Measurements from ENCODE around the gene PLEKHB1. TPM values are rescaled to one million over a fixed set of nuclear protein-coding genes. Genes with fewer than 3 reads are reported as not detected.
"Not testable (repeated sequence)": the region's sequence is repeated elsewhere in the genome, so short reads cannot be mapped to it uniquely, and the experiment has no call there.

PLEKHB1 gene
- total RNA-seq, 1 experiment from 2014 or later = 0.46 TPM

DNA sequence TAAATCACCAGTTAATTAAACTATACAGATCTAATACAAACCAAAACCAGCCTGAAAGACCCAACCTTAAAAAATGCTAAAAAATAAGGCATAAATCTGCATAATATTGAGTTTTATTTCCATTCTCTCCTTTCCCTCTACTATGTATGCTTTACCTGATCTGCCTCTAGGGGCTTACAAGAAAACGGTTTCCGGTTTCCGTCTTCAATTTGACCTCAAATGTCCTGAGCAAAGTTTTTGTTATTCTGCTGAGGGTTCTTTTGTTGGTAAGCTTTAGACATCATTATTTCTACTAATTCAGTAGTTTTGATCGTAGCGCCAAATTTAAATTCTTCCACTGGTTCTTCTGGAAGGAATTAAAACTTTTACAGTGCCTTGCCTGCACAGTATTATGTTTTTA is 30.2 kb downstream of the PLEKHB1 start:
- DNase-seq (ENCODE audit: low read depth) = not testable (repeated sequence)

DNA sequence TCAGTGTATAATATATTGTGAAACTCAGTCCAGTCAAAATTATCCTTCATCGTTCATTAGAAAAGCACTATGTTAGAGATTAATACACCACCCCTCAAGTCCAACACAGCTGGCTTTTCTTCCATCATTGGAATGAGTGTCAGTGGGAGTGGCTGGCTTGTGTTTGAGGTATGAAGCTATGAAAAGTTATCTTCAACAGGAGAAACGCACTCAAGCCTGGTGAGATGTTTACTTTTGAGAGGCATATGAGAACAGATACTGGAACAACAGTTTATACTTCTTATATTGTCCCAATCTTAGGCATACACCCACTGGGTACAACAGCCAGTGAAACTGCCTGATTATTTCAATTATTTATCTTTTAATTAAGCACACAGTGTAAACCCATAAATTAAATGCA is 34.3 kb downstream of the PLEKHB1 start:
- no peak for DNase-seq (ENCODE audit: low read depth)

DNA sequence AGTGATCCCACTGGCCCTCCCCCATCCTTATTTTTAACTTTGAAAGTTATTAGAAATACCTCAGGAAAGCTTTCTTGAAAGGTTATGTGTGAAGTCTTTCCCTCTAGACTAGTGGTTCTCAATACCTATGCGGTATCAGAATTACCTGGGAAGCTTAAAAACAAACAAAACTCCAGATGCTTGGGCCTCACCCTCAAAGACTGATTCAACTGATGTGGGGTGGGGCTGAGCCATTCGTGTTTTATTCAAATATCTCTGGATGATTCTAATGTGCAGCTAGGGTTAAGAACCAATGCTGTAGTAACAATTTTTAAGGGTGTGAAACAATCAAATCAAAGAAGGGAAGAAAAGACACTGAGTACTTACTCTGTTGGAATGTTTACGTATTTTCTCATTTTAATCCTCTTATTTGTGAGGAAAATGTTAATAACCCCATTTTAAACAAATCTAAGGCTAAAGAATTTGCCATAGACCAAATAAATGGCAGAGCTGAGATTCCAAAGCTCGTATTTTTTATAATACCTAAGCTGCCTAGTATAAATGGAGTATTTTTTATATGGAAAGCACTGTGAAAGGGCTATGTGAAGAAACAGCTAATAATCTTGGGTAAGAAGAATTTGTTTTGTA is 47.6 kb downstream of the PLEKHB1 start:
- DNase-seq (ENCODE audit: low read depth) = no peak

DNA sequence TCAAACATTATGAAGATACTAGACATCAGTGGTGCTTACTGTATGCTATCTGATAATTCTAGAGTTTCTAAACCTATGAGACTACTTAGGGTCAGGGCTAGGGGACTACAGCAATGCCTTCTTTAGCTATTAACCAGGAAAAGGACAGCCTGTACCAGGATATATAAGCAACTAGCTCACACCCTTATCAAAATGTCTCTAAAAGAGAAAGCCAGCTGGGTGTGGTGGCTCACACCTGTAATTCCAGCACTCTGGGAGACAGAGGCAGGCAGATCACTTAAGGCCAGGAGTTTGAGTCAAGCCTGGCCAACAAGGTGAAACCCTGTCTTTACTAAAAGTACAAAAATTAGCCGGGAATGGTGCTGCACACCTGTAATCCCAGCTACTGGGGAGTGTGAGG is 58.7 kb downstream of the PLEKHB1 start:
- no peak for DNase-seq (ENCODE audit: low read depth)

DNA sequence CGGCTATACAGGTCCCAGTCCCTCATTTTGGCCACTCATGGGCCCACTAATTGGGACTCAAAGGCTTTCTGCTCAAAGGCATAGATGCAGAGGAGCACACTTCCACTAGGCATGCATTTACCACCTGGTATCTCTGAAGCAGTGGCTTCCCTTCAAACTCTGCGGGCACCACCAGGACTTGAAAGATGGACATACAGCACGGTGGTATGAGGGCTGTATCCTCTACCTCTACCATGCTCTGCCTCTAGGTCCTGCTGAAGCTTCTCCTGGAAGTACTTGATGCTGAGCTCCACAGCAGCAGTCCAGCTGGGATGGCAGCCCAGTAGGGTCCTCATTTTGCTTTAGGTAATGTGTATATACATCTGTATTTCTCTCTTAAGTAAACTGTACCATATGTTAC is 64.6 kb downstream of the PLEKHB1 start:
- DNase-seq (ENCODE audit: low read depth) = no peak

Other genes starting within 250 kb of the PLEKHB1 start
- gene FAM168A, start 48.5 kb upstream of the PLEKHB1 start, total RNA-seq (2014; rRNA removed) = 23.7 and 24.6 TPM in 2 replicates
- gene RAB6A, start 114.5 kb downstream of the PLEKHB1 start, total RNA-seq (2014; rRNA removed) = 120 and 130 TPM in 2 replicates
- gene MRPL48, start 141.3 kb downstream of the PLEKHB1 start, total RNA-seq (2014; rRNA removed) = 14.8 and 27.3 TPM in 2 replicates
- 119 and 131 TPM in 2 replicates for gene COA4, start 230.3 kb downstream of the PLEKHB1 start, total RNA-seq (2014; rRNA removed)
- gene PAAF1, start 230.4 kb downstream of the PLEKHB1 start, total RNA-seq (2014; rRNA removed) = 10.0 and 11.7 TPM in 2 replicates